H1 (cell line): ENCODE data around the gene EPHB6. TPM values are rescaled to one million over a fixed set of nuclear protein-coding genes. Genes with fewer than 3 reads are reported as not detected.

Experiments
- CEBPB ChIP-seq: IDR thresholded peaks from 2 replicates; pipeline ENCODE4 v1.6.1; 2012; ENCODE audit warnings: low read depth, low read length
- MAX ChIP-seq: IDR thresholded peaks from 2 replicates; pipeline ENCODE4 v1.6.1; 2012; ENCODE audit warnings: inconsistent platforms
- POLR2AphosphoS5 ChIP-seq: IDR thresholded peaks from 2 replicates; pipeline ENCODE4 v1.6.1; 2011; ENCODE audit warnings: low read depth, low read length
- TAF1 ChIP-seq: IDR thresholded peaks from 2 replicates; pipeline ENCODE4 v1.6.1; 2011; ENCODE audit warnings: mild to moderate bottlenecking, low read depth, low read length
- polyA plus RNA-seq, 7 experiments: library from polyadenylated mRNA; depleted of rRNA in 3 of 7; stranded (reverse) in 5 of 7; unstranded in 2 of 7; fragments of >200 nt in 5 of 7; fragments of 200-250 nt in 2 of 7; gene quantifications; 1 replicate in 5 of 7; 2 replicates in 1 of 7; 4 replicates in 1 of 7; pipeline versions ENCODE4 v1.2.1 to v1.2.3, GENCODE V29; 2011 to 2013; ENCODE audit warnings: missing spikeins in 2 of 7, mixed read lengths in 2 of 7
- total RNA-seq: library from RNA; stranded (reverse); fragmentation: NEBNext Ultra II Directional; extraction: Animal tissue kit (Norgen Biotek cat#: 25700); gene quantifications from 2 replicates; pipeline ENCODE4 v1.2.1, GENCODE V29; 2021

The EPHB6 gene
- total and polyA plus RNA-seq, 2 of the 8 experiments (the other 6 are each of a cell fraction or from before 2014, with no cell fraction given) = 19.7 TPM

DNA sequence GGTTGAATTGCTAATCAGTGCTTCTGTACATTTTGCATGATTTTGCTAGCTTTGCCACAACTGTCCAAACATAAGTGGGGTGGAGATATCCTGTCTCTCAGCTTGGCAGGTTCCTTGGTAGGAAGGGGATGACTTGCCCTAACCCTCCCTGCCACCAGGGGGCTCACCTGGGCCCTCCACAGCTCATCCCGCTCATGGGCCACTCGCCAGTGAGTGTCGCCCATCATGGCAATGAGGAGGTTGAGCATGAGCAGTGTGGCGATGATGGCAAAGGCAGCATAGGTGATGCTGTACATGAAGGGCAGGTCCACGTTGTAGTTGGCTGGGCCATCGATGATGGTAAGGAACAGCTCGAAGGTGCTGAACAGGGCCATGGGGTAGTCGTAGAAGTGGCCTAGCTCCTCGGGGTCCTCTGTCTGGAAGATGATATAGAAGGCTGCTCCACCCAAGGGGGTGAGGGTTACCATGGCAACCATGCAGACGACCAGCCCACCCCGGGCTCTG is 18.5 kb downstream of the EPHB6 start (continued):
- TF ChIP-seq POLR2AphosphoS5 (no peak), TAF1 (no peak), MAX (peak; percentile 63), CEBPB (no peak)
- TF ChIP-seq, all 59 proteins: peak for 4
